Keratinocyte (primary cell): ENCODE results near the gene TUBGCP3.

ENCODE experiments used
- EZH2 ChIP-seq: IDR thresholded peaks from one replicate; pipeline ENCODE4 v1.6.1; 2012; ENCODE audit warnings: inconsistent platforms, mild to moderate bottlenecking, low read length, moderate library complexity
- TF ChIP-seq, protein P1 (sequence below), 3 experiments: IDR thresholded peaks in 1 of 3; conservative IDR thresholded peaks in 1 of 3; optimal IDR thresholded peaks in 1 of 3; 2 replicates in 2 of 3; 3 replicates in 1 of 3; pipeline versions ENCODE3 to v1.5.1; 2011; ENCODE audit warnings: low read length in 3 of 3, mild to moderate bottlenecking in 3 of 3, moderate library complexity in 2 of 3, control low read depth in 1 of 3, inconsistent platforms in 1 of 3; ENCODE audit not compliant: insufficient read depth in 2 of 3; ENCODE audit errors: extremely low read depth in 1 of 3

DNA sequence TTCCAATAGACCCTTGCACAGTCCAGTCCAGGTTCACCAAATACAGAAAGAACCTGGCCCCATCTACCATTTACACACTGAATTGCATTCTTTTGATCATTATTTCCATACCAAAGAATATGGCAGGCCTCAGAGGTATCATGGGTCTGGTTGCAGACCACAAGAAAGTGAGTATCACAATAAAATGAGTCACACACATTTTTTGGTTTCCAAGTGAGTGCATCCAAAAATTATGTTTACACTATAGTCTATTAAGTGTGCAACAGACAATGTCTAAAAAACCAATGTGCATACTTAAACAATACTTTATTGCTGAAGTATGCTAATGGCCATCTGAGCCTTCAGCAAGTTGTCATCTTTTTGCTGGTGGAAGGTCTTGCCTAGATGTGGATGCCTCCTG, 106.5 kb downstream of the TUBGCP3 start:
- TF ChIP-seq, protein P1, sequence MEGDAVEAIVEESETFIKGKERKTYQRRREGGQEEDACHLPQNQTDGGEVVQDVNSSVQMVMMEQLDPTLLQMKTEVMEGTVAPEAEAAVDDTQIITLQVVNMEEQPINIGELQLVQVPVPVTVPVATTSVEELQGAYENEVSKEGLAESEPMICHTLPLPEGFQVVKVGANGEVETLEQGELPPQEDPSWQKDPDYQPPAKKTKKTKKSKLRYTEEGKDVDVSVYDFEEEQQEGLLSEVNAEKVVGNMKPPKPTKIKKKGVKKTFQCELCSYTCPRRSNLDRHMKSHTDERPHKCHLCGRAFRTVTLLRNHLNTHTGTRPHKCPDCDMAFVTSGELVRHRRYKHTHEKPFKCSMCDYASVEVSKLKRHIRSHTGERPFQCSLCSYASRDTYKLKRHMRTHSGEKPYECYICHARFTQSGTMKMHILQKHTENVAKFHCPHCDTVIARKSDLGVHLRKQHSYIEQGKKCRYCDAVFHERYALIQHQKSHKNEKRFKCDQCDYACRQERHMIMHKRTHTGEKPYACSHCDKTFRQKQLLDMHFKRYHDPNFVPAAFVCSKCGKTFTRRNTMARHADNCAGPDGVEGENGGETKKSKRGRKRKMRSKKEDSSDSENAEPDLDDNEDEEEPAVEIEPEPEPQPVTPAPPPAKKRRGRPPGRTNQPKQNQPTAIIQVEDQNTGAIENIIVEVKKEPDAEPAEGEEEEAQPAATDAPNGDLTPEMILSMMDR (optimal IDR thresholded peaks at IDR 0.05 in 1 of 3, IDR thresholded peaks at IDR 0.05 in 1 of 3, conservative IDR thresholded peaks at IDR 0.05 in 1 of 3; ENCODE audit: extremely low read depth in 1 of 3, insufficient read depth in 2 of 3, low read length in 3 of 3), result no peak
- TF ChIP-seq EZH2, result no peak
